ENCODE measurements around the gene MYOF.

DNA sequence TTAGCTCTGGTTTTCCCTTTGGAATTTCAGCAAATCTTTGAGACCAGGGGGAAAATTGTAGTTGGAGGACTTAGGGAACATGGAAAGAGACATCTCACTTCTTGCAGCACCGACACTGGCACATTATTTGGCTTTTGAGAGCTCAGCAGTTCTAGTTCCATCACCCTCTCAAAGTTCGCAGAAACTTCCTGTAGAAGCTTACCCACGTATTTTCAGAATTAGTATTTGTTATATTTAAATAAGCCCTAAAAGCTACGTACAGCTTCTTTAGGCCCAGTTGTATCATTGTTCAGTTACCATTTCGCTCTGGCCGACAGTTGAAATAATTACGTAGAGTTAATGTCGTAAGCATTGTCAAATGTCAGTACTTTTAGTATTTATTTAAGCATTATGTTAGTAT is 27.7 kb upstream of the MYOF start:
- TF ChIP-seq GATA2 (IDR thresholded peaks at IDR 0.05; ENCODE audit: low read depth, low read length) (no peak), GATA3 (IDR thresholded peaks at IDR 0.05; ENCODE audit: low read depth, low read length) (no peak)
